ENCODE results near the gene PKD1. TPM values are rescaled to one million over a fixed set of nuclear protein-coding genes. Genes with fewer than 3 reads are reported as not detected.
A peak's percentile ranks its signal among the peaks of the same experiment; 100 is the strongest.

The PKD1 gene
- total RNA-seq, 4 donors from 2014 or later: 207 to 542 (median 381) TPM

GRCh38 chr16:2092256-2092620 lies 43.5 kb downstream of the PKD1 start:
- WGBS, 2 donors: 78 to 79% methylated on average over 16 of the region's 16 CpGs
- TF ChIP-seq EP300 (IDR thresholded peaks at IDR 0.05) (no peak), CTCF (IDR thresholded peaks at IDR 0.05) (no peak), POLR2A (IDR thresholded peaks at IDR 0.05) (no peak)
- H3K4me3 ChIP-seq: no peak overlapping the region
- no peaks in the 10 kb centered on the region for H3K9me3 ChIP-seq
- H3K4me1 ChIP-seq: peaks cover 0 to 18% (median 3%) of the 10 kb centered on the region in 4 donors
- no peak for DNase-seq (ENCODE audit: low spot score in 2 of 2)
- H3K27ac ChIP-seq: peak overlapping the region in 2 of 4 donors; percentile 39 to 66
- H3K36me3 ChIP-seq: peaks cover 2 to 100% (median 23%) of the 10 kb centered on the region in 3 donors
- no peaks in the 10 kb centered on the region for H3K27me3 ChIP-seq

GRCh38 chr16:2091547-2092255 lies 44.0 kb downstream of the PKD1 start:
- DNase-seq (ENCODE audit: low spot score in 2 of 2): no peak
- H3K27me3 ChIP-seq: no peaks in the 10 kb centered on the region
- H3K36me3 ChIP-seq: peaks cover 2 to 100% (median 23%) of the 10 kb centered on the region in 3 donors
- 78% methylated on average over 37 to 40 of the region's 49 CpGs for WGBS, 2 donors
- TF ChIP-seq EP300 (IDR thresholded peaks at IDR 0.05) (no peak), CTCF (IDR thresholded peaks at IDR 0.05) (no peak), POLR2A (IDR thresholded peaks at IDR 0.05) (no peak)
- peaks cover 0 to 18% (median 3%) of the 10 kb centered on the region in 4 donors for H3K4me1 ChIP-seq
- peak overlapping the region in 2 of 4 donors; percentile 39 to 66 for H3K27ac ChIP-seq
- no peaks in the 10 kb centered on the region for H3K9me3 ChIP-seq
- H3K4me3 ChIP-seq: peak overlapping the region in 1 of 4 donors; percentile 8

- peak overlapping the region in 1 of 4 donors; percentile 8 for H3K4me3 ChIP-seq
- no peaks in the 10 kb centered on the region for H3K9me3 ChIP-seq
- 72 to 73% methylated on average over 66 to 67 of the region's 101 CpGs for WGBS, 2 donors
- H3K27ac ChIP-seq: peak overlapping the region in 2 of 4 donors; percentile 39 to 66
- TF ChIP-seq CTCF (IDR thresholded peaks at IDR 0.05) (no peak), POLR2A (IDR thresholded peaks at IDR 0.05) (no peak)
- H3K4me1 ChIP-seq: peaks cover 0 to 19% (median 3%) of the 10 kb centered on the region in 4 donors
- H3K36me3 ChIP-seq: peaks cover 2 to 100% (median 17%) of the 10 kb centered on the region in 3 donors
- DNase-seq (ENCODE audit: low spot score in 2 of 2): peak; percentile 36 to 43
- H3K27me3 ChIP-seq: no peaks in the 10 kb centered on the region
Observed at GRCh38 chr16:2090777-2091546, 44.7 kb downstream of the PKD1 start.

- Histone ChIP-seq H3K4me3 (no peak overlapping the region), H3K27me3 (no peaks in the 10 kb centered on the region), H3K27ac (peak overlapping the region in 2 of 4 donors; percentile 16 to 39), H3K36me3 (peaks cover 2 to 100% (median 14%) of the 10 kb centered on the region in 3 donors), H3K4me1 (peaks cover 0 to 24% (median 3%) of the 10 kb centered on the region in 4 donors), H3K9me3 (no peaks in the 10 kb centered on the region)
- 89 to 92% methylated on average over 12 to 14 of the region's 14 CpGs for WGBS, 2 donors
- no peak for DNase-seq (ENCODE audit: low spot score in 2 of 2)
- TF ChIP-seq POLR2A (IDR thresholded peaks at IDR 0.05) (no peak), CTCF (IDR thresholded peaks at IDR 0.05) (no peak), EP300 (IDR thresholded peaks at IDR 0.05) (no peak)
Observed at GRCh38 chr16:2090481-2090776, 45.3 kb downstream of the PKD1 start.
